HCT116 (cell line): ENCODE results near the gene SERPINI1.

Experiments
- EGR1 ChIP-seq: IDR thresholded peaks from 2 replicates; pipeline ENCODE4 v1.6.1; 2012; ENCODE audit warnings: low read depth
- POLR2A ChIP-seq: IDR thresholded peaks from 2 replicates; pipeline ENCODE4 v1.7.0; 2011; ENCODE audit warnings: borderline replicate concordance; ENCODE audit not compliant: insufficient read depth, insufficient read length; ENCODE audit errors: extremely low read depth
- POLR2AphosphoS5 ChIP-seq: IDR thresholded peaks from 2 replicates; pipeline ENCODE4 v1.6.1; 2011; ENCODE audit warnings: mild to moderate bottlenecking, low read depth, low read length, moderate library complexity

DNA sequence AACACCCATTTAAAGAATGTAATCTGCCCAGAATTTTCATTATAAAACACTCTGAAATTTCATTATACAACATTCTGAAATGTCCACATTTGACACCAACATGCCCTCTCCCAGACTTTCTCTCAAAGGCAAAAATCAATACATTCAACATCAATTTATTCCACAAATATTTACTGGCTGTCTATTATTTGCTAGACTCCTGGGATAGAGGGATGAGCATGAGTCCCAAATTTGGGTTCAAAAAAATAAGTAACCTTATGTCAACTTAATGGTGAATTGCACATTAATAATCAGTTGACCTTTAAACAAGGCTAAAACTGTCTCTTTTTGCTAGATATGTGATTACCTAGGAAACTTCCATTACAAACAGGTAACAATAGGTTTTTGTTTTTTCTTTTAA lies 109.0 kb downstream of the SERPINI1 start:
- TF ChIP-seq EGR1 (no peak), POLR2A (no peak), POLR2AphosphoS5 (no peak)
